H1 (cell line): ENCODE data around the gene RPL31. TPM values are rescaled to one million over a fixed set of nuclear protein-coding genes. Genes with fewer than 3 reads are reported as not detected.
A peak's percentile ranks its signal among the peaks of the same experiment; 100 is the strongest.

ENCODE experiments used
- CTCF ChIA-PET: fragments of 300-600 bp; sonication (Branson Sonifier 250); formaldehyde crosslinking; loops from one replicate; lab custom pipeline; 2021; ENCODE audit not compliant: partially characterized antibody; lab: Charles Lee
- POLR2A ChIA-PET: fragments of 300-600 bp; sonication (Branson Sonifier 250); formaldehyde crosslinking; loops from one replicate; lab custom pipeline; 2021; ENCODE audit warnings: inconsistent platforms; ENCODE audit not compliant: partially characterized antibody; lab: Charles Lee
- DNase-seq, 2 experiments: peaks; one replicate each; pipeline versions ENCODE4 v3.0.0 to v3.0.0-alpha.2; 2010 to 2022; ENCODE audit warnings: low spot score in 2 of 2, low read depth in 1 of 2, mixed read lengths in 1 of 2
- FAIRE-seq: peaks from 2 replicates; lab custom pipeline; 2011; peaks lifted over from hg19 to GRCh38; lab: Jason Lieb, UNC
- H2AFZ ChIP-seq: 2 replicates; pipeline ENCODE4 v1.8.1; 2012; ENCODE audit warnings: low read length, inconsistent platforms
- H2AK5ac ChIP-seq: 2 replicates; pipeline ENCODE4 v1.6.1; 2013; ENCODE audit warnings: low read depth, low read length
- H2BK120ac ChIP-seq: replicated peaks from 2 replicates; pipeline ENCODE3; 2013; ENCODE audit warnings: low read depth, low read length, inconsistent platforms
- H2BK12ac ChIP-seq: 2 replicates; pipeline ENCODE4 v1.6.1; 2013; ENCODE audit warnings: low read depth, low read length
- H2BK15ac ChIP-seq: 2 replicates; pipeline ENCODE4 v1.6.1; 2013; ENCODE audit warnings: low read length
- H2BK20ac ChIP-seq: 2 replicates; pipeline ENCODE4 v1.6.1; 2013; ENCODE audit warnings: low read length
- H2BK5ac ChIP-seq: 2 replicates; pipeline ENCODE4 v1.6.1; 2013; ENCODE audit warnings: low read depth, low read length
- H3K14ac ChIP-seq: 2 replicates; pipeline ENCODE4 v1.6.1; 2013; ENCODE audit warnings: inconsistent platforms; ENCODE audit not compliant: insufficient read length
- H3K18ac ChIP-seq: 2 replicates; pipeline ENCODE4 v1.6.1; 2013; ENCODE audit warnings: low read length; ENCODE audit errors: extremely low read depth
- H3K23ac ChIP-seq: 2 replicates; pipeline ENCODE4 v1.6.1; 2013; ENCODE audit warnings: inconsistent platforms; ENCODE audit not compliant: insufficient read length
- H3K23me2 ChIP-seq: 2 replicates; pipeline ENCODE4 v1.6.1; 2013; ENCODE audit warnings: low read depth, low read length
- H3K27ac ChIP-seq: 2 replicates; pipeline ENCODE4 v1.6.1; 2011; ENCODE audit warnings: low read depth, low read length, inconsistent platforms
- H3K27me3 ChIP-seq, 4 experiments: replicated peaks in 1 of 4; 1 replicate in 1 of 4; 2 replicates in 3 of 4; pipeline versions ENCODE4 v1.6.1 to v1.8.1; 2011 to 2013; ENCODE audit warnings: low read length in 3 of 4, mild to moderate bottlenecking in 3 of 4, inconsistent platforms in 2 of 4, mixed read lengths in 2 of 4, moderate library complexity in 1 of 4; ENCODE audit not compliant: control insufficient read depth in 3 of 4, insufficient read depth in 3 of 4; ENCODE audit errors: extremely low read depth in 1 of 4
- H3K36me3 ChIP-seq, 4 experiments: 2 replicates each; pipeline versions ENCODE4 v1.6.1 to v1.8.1; 2011 to 2013; ENCODE audit warnings: mild to moderate bottlenecking in 4 of 4, low read length in 3 of 4, moderate library complexity in 2 of 4, control low read depth in 1 of 4, inconsistent platforms in 1 of 4; ENCODE audit not compliant: insufficient read depth in 4 of 4, control insufficient read depth in 2 of 4
- H3K4ac ChIP-seq: replicated peaks from 2 replicates; pipeline ENCODE3; 2013; ENCODE audit warnings: low read length, low read depth, mixed read lengths, inconsistent platforms; ENCODE audit not compliant: insufficient read length
- H3K4me1 ChIP-seq, 4 experiments: replicated peaks in 1 of 4; 1 replicate in 1 of 4; 2 replicates in 3 of 4; pipeline versions ENCODE4 v1.6.1 to v1.8.1; 2011 to 2013; ENCODE audit warnings: low read length in 3 of 4, inconsistent platforms in 2 of 4, mixed read lengths in 1 of 4; ENCODE audit not compliant: insufficient read depth in 4 of 4, control insufficient read depth in 3 of 4
- H3K4me2 ChIP-seq, 2 experiments: 2 replicates each; pipeline versions ENCODE4 v1.6.1 to v1.8.1; 2011 to 2013; ENCODE audit warnings: low read depth in 2 of 2, low read length in 2 of 2, control low read depth in 1 of 2, inconsistent platforms in 1 of 2, mild to moderate bottlenecking in 1 of 2; ENCODE audit not compliant: insufficient read depth in 1 of 2
- H3K4me3 ChIP-seq, 4 experiments: fragments of 200-600, 300-600 bp in 1 of 4; sonication (generic), shearing (Covaris generic), sonication (Bioruptor Twin) in 1 of 4; 2 replicates each; pipeline versions ENCODE4 v1.5.1 to v1.8.1; 2011 to 2016; ENCODE audit warnings: low read length in 4 of 4, low read depth in 3 of 4, control low read depth in 2 of 4, inconsistent platforms in 2 of 4, mild to moderate bottlenecking in 2 of 4, mixed read lengths in 1 of 4, moderate library complexity in 1 of 4; ENCODE audit not compliant: insufficient read depth in 2 of 4; ENCODE audit errors: extremely low read depth in 1 of 4
- H3K56ac ChIP-seq: replicated peaks from 2 replicates; pipeline ENCODE3; 2013; ENCODE audit warnings: low read depth, mild to moderate bottlenecking, mixed read lengths, low read length, inconsistent platforms; ENCODE audit not compliant: insufficient read length
- H3K79me1 ChIP-seq: 2 replicates; pipeline ENCODE4 v1.6.1; 2013; ENCODE audit warnings: low read depth, low read length, control low read depth
- H3K79me2 ChIP-seq, 2 experiments: 2 replicates each; pipeline versions ENCODE4 v1.6.1 to v1.8.1; 2012 to 2013; ENCODE audit warnings: low read length in 2 of 2, mild to moderate bottlenecking in 2 of 2, inconsistent platforms in 1 of 2; ENCODE audit not compliant: insufficient read depth in 2 of 2, control insufficient read depth in 1 of 2
- H3K9ac ChIP-seq, 4 experiments: replicated peaks in 1 of 4; 1 replicate in 1 of 4; 2 replicates in 3 of 4; pipeline versions ENCODE4 v1.6.1 to v1.8.1; 2011 to 2013; ENCODE audit warnings: low read depth in 3 of 4, low read length in 3 of 4, control low read depth in 2 of 4, mild to moderate bottlenecking in 2 of 4, moderate library complexity in 2 of 4, inconsistent platforms in 1 of 4; ENCODE audit errors: extremely low read depth in 1 of 4
- H3K9me3 ChIP-seq, 2 experiments: 2 replicates each; pipeline versions ENCODE4 v1.6.1 to v1.8.1; 2012 to 2013; ENCODE audit warnings: mild to moderate bottlenecking in 2 of 2, moderate library complexity in 2 of 2, control low read depth in 1 of 2, inconsistent platforms in 1 of 2, low read depth in 1 of 2, low read length in 1 of 2, mixed read lengths in 1 of 2; ENCODE audit not compliant: insufficient read depth in 2 of 2
- H4K20me1 ChIP-seq, 2 experiments: replicated peaks in 1 of 2; 2 replicates each; pipeline versions ENCODE3 to v1.8.1; 2011 to 2013; ENCODE audit warnings: inconsistent platforms in 2 of 2, low read length in 2 of 2, mild to moderate bottlenecking in 1 of 2; ENCODE audit not compliant: insufficient read depth in 2 of 2, control insufficient read depth in 1 of 2
- H4K5ac ChIP-seq: 2 replicates; pipeline ENCODE4 v1.6.1; 2013; ENCODE audit warnings: low read length, low read depth, mixed read lengths, inconsistent platforms; ENCODE audit not compliant: insufficient read length
- H4K8ac ChIP-seq: 2 replicates; pipeline ENCODE4 v1.8.0; 2013; ENCODE audit warnings: mild to moderate bottlenecking, moderate library complexity, low read length, inconsistent platforms; ENCODE audit not compliant: insufficient read depth; ENCODE audit errors: extremely low read depth
- H4K91ac ChIP-seq: replicated peaks from 2 replicates; pipeline ENCODE3; 2013; ENCODE audit warnings: low read length, mixed read lengths, inconsistent platforms; ENCODE audit not compliant: insufficient read length
- CTCF ChIP-seq, 3 experiments: IDR thresholded peaks; 1 replicate in 2 of 3; 2 replicates in 1 of 3; pipeline versions ENCODE4 v1.5.1 to v1.6.1; 2011; ENCODE audit warnings: low read length in 3 of 3, mild to moderate bottlenecking in 3 of 3, inconsistent platforms in 2 of 3, low read depth in 1 of 3, moderate library complexity in 1 of 3; ENCODE audit not compliant: insufficient read depth in 1 of 3; ENCODE audit errors: control extremely low read depth in 1 of 3
- NRF1 ChIP-seq: IDR thresholded peaks from 2 replicates; pipeline ENCODE4 v1.6.1; 2011; ENCODE audit warnings: mild to moderate bottlenecking, low read depth, low read length, improper control_type of control experiment
- POLR2A ChIP-seq, 2 experiments: IDR thresholded peaks; 1 replicate in 1 of 2; 2 replicates in 1 of 2; pipeline ENCODE4 v1.6.1; 2011; ENCODE audit warnings: low read depth in 2 of 2, low read length in 2 of 2, mild to moderate bottlenecking in 2 of 2; ENCODE audit errors: control extremely low read depth in 1 of 2
- SIRT6 ChIP-seq: IDR thresholded peaks from one replicate; pipeline ENCODE4 v1.7.1; 2012; ENCODE audit warnings: low read length, inconsistent platforms
- WGBS, 2 experiments: shearing (Covaris generic) in 1 of 2; methylation state at CpG; one replicate each; pipeline versions ENCODE4 v1.1.6 to v1.1.7; 2013 to 2015; ENCODE audit warnings: low lambda C conversion rate in 2 of 2, mixed read lengths in 2 of 2, inconsistent platforms in 1 of 2, low coverage in 1 of 2, missing lambda C conversion rate in 1 of 2; ENCODE audit not compliant: insufficient replicate concordance in 2 of 2, insufficient coverage in 1 of 2, insufficient read length in 1 of 2; ENCODE audit errors: extremely low coverage in 1 of 2, missing lambda C conversion rate in 1 of 2; 5-methylcytosine and 5-hydroxymethylcytosine counted together
- polyA plus RNA-seq, 7 experiments: library from polyadenylated mRNA; depleted of rRNA in 3 of 7; stranded (reverse) in 5 of 7; unstranded in 2 of 7; fragments of >200 nt in 5 of 7; fragments of 200-250 nt in 2 of 7; gene quantifications; 1 replicate in 5 of 7; 2 replicates in 1 of 7; 4 replicates in 1 of 7; pipeline versions ENCODE4 v1.2.1 to v1.2.3, GENCODE V29; 2011 to 2013; ENCODE audit warnings: missing spikeins in 2 of 7, mixed read lengths in 2 of 7
- total RNA-seq: library from RNA; stranded (reverse); fragmentation: NEBNext Ultra II Directional; extraction: Animal tissue kit (Norgen Biotek cat#: 25700); gene quantifications from 2 replicates; pipeline ENCODE4 v1.2.1, GENCODE V29; 2021

RPL31 gene
- total and polyA plus RNA-seq, 2 of the 8 experiments (the other 6 are each of a cell fraction or from before 2014, with no cell fraction given) = 1,463 to 1,722 TPM

GRCh38 chr2:101004620-101005325, 2.7 kb downstream of the RPL31 start:
- H3K18ac ChIP-seq = no peak overlapping the region
- H2BK20ac ChIP-seq = no peak overlapping the region
- H4K5ac ChIP-seq = no peak overlapping the region
- H3K9ac ChIP-seq = peak overlapping the region in 1 of 4 experiments; percentile 33; a peak in 2 of 7 replicates
- H2BK5ac ChIP-seq = peak overlapping the region; percentile 26; the same call in 1 of the 2 replicates
- no peak overlapping the region for H2AK5ac ChIP-seq
- CTCF ChIA-PET = interaction anchor here (0.6 to 1.7 kb wide), 8 partner anchors 8 to 668 kb away, joined by 3 to 5 read pairs (median 4); no protein-coding TSS in a partner anchor
- peaks cover 5 to 10% (median 8%) of the 10 kb centered on the region in 4 experiments; a peak in 6 of 7 replicates for H3K4me1 ChIP-seq
- H2BK120ac ChIP-seq = no peak overlapping the region
- no peaks in the 10 kb centered on the region for H3K9me3 ChIP-seq
- no peak overlapping the region for H3K56ac ChIP-seq
- H4K91ac ChIP-seq = no peak overlapping the region
- H3K27me3 ChIP-seq = peaks cover 0 to 7% (median 2%) of the 10 kb centered on the region in 4 experiments; a peak in 3 of 7 replicates
- no peak overlapping the region for H3K27ac ChIP-seq
- no peak overlapping the region for H2BK15ac ChIP-seq
- FAIRE-seq (no peak), DNase-seq (no peak)
- H3K23ac ChIP-seq = no peak overlapping the region
- POLR2A ChIA-PET = interaction anchor here (0.6 to 8.5 kb wide), 27 partner anchors 10 to 1938 kb away, joined by 3 to 151 read pairs (median 4); partner anchors contain the start of genes PDCL3 and TBC1D8
- no peak overlapping the region for H2AFZ ChIP-seq
- peak overlapping the region; percentile 92 for H3K4me2 ChIP-seq
- H2BK12ac ChIP-seq = no peak overlapping the region
- H3K79me2 ChIP-seq = peaks cover 6 to 33% of the 10 kb centered on the region in 2 experiments
- H3K4me3 ChIP-seq = peak overlapping the region in 2 of 4 experiments; percentile 3 to 88; a peak in 1 of 8 replicates
- H3K36me3 ChIP-seq = peaks cover 33 to 66% (median 52%) of the 10 kb centered on the region in 4 experiments
- peaks cover 18 to 30% of the 10 kb centered on the region in 2 experiments for H4K20me1 ChIP-seq
- peaks cover 8% of the 10 kb centered on the region for H3K23me2 ChIP-seq
- H3K4ac ChIP-seq = no peak overlapping the region
- no peak overlapping the region; the same call in 1 of the 2 replicates for H4K8ac ChIP-seq
- 88% methylated on average over 12 of the region's 12 CpGs; no CpG with 5 or more reads in 1 of the 2 experiments for WGBS, 2 experiments
- no peak overlapping the region for H3K14ac ChIP-seq
- peaks cover 3% of the 10 kb centered on the region for H3K79me1 ChIP-seq
- TF ChIP-seq CTCF (IDR thresholded peaks at IDR 0.05; ENCODE audit: control extremely low read depth in 1 of 3, insufficient read depth in 1 of 3, low read depth in 1 of 3, low read length in 3 of 3) = no peak
- no peak for TF ChIP-seq SIRT6
- TF ChIP-seq NRF1 = no peak
- TF ChIP-seq POLR2A (IDR thresholded peaks at IDR 0.05; ENCODE audit: control extremely low read depth in 1 of 2, low read depth in 2 of 2, low read length in 2 of 2) = peak in 1 of 2 experiments; percentile 52; a peak in 2 of 3 replicates
